HepG2 (cell line): ENCODE data around the gene SEC14L2. TPM values are rescaled to one million over a fixed set of nuclear protein-coding genes. Genes with fewer than 3 reads are reported as not detected.
A peak's percentile ranks its signal among the peaks of the same experiment; 100 is the strongest.

Source experiments
- FOSL2 ChIP-seq: sonication (generic); formaldehyde crosslinking; IDR thresholded peaks from 2 replicates; pipeline ENCODE4 v1.4.0; 2020; ENCODE audit warnings: missing genetic modification reagents
- GABPB1 ChIP-seq: IDR thresholded peaks from 2 replicates; pipeline ENCODE4 v1.6.1; 2016; ENCODE audit warnings: mild to moderate bottlenecking, missing genetic modification reagents, moderate library complexity, missing compliant biosample characterization
- HMG20A ChIP-seq: IDR thresholded peaks from 2 replicates; pipeline ENCODE4 v1.6.1; 2016; ENCODE audit warnings: borderline replicate concordance
- HNRNPL ChIP-seq: fragments of 200-400 bp; formaldehyde crosslinking; IDR thresholded peaks from 2 replicates; pipeline ENCODE4 v1.6.1; 2017; ENCODE audit warnings: mild to moderate bottlenecking, low read depth, low read length
- HOXA5 ChIP-seq: sonication (generic); formaldehyde crosslinking; IDR thresholded peaks from 2 replicates; pipeline ENCODE4 v1.4.0; 2020; ENCODE audit warnings: missing genetic modification reagents
- JARID2 ChIP-seq: sonication (generic); formaldehyde crosslinking; IDR thresholded peaks from 2 replicates; pipeline ENCODE4 v1.8.1; 2023; ENCODE audit warnings: missing genetic modification reagents, inconsistent platforms; ENCODE audit not compliant: insufficient replicate concordance
- MBD4 ChIP-seq: IDR thresholded peaks from 2 replicates; pipeline ENCODE4 v1.6.1; 2012; ENCODE audit warnings: low read length, inconsistent platforms, borderline replicate concordance
- NCOA1 ChIP-seq: sonication (generic); formaldehyde crosslinking; IDR thresholded peaks from 2 replicates; pipeline ENCODE4 v1.9.0; 2021; ENCODE audit warnings: missing genetic modification reagents
- RFX1 ChIP-seq: fragments of 450-650 bp; IDR thresholded peaks from 2 replicates; pipeline ENCODE4 v1.6.1; 2017
- SOX5 ChIP-seq: IDR thresholded peaks from 2 replicates; pipeline ENCODE4 v1.6.1; 2016; ENCODE audit warnings: borderline replicate concordance
- SPEN ChIP-seq: sonication (generic); formaldehyde crosslinking; IDR thresholded peaks from 2 replicates; pipeline ENCODE4 v1.5.1; 2020; ENCODE audit warnings: low read depth, mild to moderate bottlenecking, missing genetic modification reagents
- WIZ ChIP-seq: sonication (generic); formaldehyde crosslinking; IDR thresholded peaks from 2 replicates; pipeline ENCODE4 v1.5.1; 2020; ENCODE audit warnings: mild to moderate bottlenecking, missing genetic modification reagents
- ZBTB2 ChIP-seq: sonication (generic); formaldehyde crosslinking; IDR thresholded peaks from 2 replicates; pipeline ENCODE4 v1.8.0; 2022; ENCODE audit warnings: low read depth, missing genetic modification reagents
- ZNF296 ChIP-seq: sonication (generic); formaldehyde crosslinking; conservative IDR thresholded peaks from 2 replicates; pipeline ENCODE4 v1.5.0; 2020; ENCODE audit warnings: mild to moderate bottlenecking, missing genetic modification reagents
- ZNF318 ChIP-seq: sonication (generic); formaldehyde crosslinking; IDR thresholded peaks from 2 replicates; pipeline ENCODE4 v1.4.0; 2020; ENCODE audit warnings: mild to moderate bottlenecking, missing genetic modification reagents
- ZNF468 ChIP-seq: sonication (generic); formaldehyde crosslinking; IDR thresholded peaks from 2 replicates; pipeline ENCODE4 v1.8.0; 2022; ENCODE audit warnings: mild to moderate bottlenecking, moderate library complexity, missing genetic modification reagents
- polyA plus RNA-seq, 8 experiments: library from polyadenylated mRNA; depleted of rRNA in 3 of 8; stranded (reverse) in 7 of 8; unstranded in 1 of 8; fragments of >200 nt; fragmentation: Illumina TruSeq in 4 of 8; extraction: Trizol in 4 of 8; gene quantifications; 2 replicates each; pipeline versions ENCODE4 v1.2.1 to v1.2.3, GENCODE V29; 2011 to 2016; ENCODE audit warnings: low read depth in 4 of 8, missing spikeins in 1 of 8, mixed read lengths in 1 of 8; ENCODE audit not compliant: insufficient read depth in 1 of 8
- total RNA-seq, 5 experiments: library from RNA; depleted of rRNA; stranded (reverse); fragments of >200 nt; fragmentation: Illumina TruSeq; extraction: Trizol; gene quantifications; 2 replicates each; pipeline ENCODE4 v1.2.3, GENCODE V29; 2016; ENCODE audit warnings: low read depth in 1 of 5
- TF ChIP-seq, protein P1 (sequence below): conservative IDR thresholded peaks from 2 replicates; pipeline ENCODE4 v1.6.1; 2018; ENCODE audit warnings: missing genetic modification reagents

The SEC14L2 gene
- total and polyA plus RNA-seq, 2 of the 13 experiments (the other 11 are each of a cell fraction or from before 2014, with no cell fraction given): 4.1 to 5.1 TPM

- TF ChIP-seq ZNF318 (CRISPR knock-in tag): no peak
- no peak for TF ChIP-seq NCOA1 (CRISPR knock-in tag)
- TF ChIP-seq, protein P1, sequence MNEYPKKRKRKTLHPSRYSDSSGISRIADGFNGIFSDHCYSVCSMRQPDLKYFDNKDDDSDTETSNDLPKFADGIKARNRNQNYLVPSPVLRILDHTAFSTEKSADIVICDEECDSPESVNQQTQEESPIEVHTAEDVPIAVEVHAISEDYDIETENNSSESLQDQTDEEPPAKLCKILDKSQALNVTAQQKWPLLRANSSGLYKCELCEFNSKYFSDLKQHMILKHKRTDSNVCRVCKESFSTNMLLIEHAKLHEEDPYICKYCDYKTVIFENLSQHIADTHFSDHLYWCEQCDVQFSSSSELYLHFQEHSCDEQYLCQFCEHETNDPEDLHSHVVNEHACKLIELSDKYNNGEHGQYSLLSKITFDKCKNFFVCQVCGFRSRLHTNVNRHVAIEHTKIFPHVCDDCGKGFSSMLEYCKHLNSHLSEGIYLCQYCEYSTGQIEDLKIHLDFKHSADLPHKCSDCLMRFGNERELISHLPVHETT (CRISPR knock-in tag): no peak
- no peak for TF ChIP-seq GABPB1 (CRISPR knock-in tag)
- no peak for TF ChIP-seq ZBTB2 (CRISPR knock-in tag)
- no peak for TF ChIP-seq WIZ (CRISPR knock-in tag)
- TF ChIP-seq HOXA5 (CRISPR knock-in tag): no peak
- TF ChIP-seq MBD4: no peak
- no peak for TF ChIP-seq HMG20A (CRISPR knock-in tag)
- TF ChIP-seq SPEN (CRISPR knock-in tag): no peak
- no peak for TF ChIP-seq ZNF468 (CRISPR knock-in tag)
- no peak for TF ChIP-seq RFX1
- TF ChIP-seq FOSL2: peak; percentile 48
- no peak for TF ChIP-seq JARID2 (CRISPR knock-in tag)
- TF ChIP-seq ZNF296: no peak
- TF ChIP-seq HNRNPL: peak; percentile 91
- no peak for TF ChIP-seq SOX5 (CRISPR knock-in tag)
Measured at GRCh38 chr22:30426388-30427353, 29.9 kb downstream of the SEC14L2 start (continued).
